ENCODE data around the gene ADAMTS12. TPM values are rescaled to one million over a fixed set of nuclear protein-coding genes. Genes with fewer than 3 reads are reported as not detected.

The ADAMTS12 gene
- polyA plus RNA-seq, 1 of the 3 experiments (the other 2 are of a cell fraction), result 2.5 TPM

- H3K79me2 ChIP-seq (ENCODE audit: insufficient read depth), result no peaks in the 10 kb centered on the region
- H3K27ac ChIP-seq (ENCODE audit: low read depth in 2 of 2, low read length in 1 of 2), result no peak overlapping the region
- TF ChIP-seq CHD2 (IDR thresholded peaks at IDR 0.05; ENCODE audit: low read length, partially characterized antibody), result no peak
- no peak for TF ChIP-seq EP300 (IDR thresholded peaks at IDR 0.05; ENCODE audit: borderline replicate concordance in 1 of 2, low read depth in 1 of 2, low read length in 1 of 2)
- TF ChIP-seq POLR2AphosphoS5 (IDR thresholded peaks at IDR 0.05; ENCODE audit: low read depth, low read length), result no peak
- TF ChIP-seq JUND (IDR thresholded peaks at IDR 0.05), result no peak
- no peak for TF ChIP-seq YY1 (IDR thresholded peaks at IDR 0.05; ENCODE audit: low read depth)
- TF ChIP-seq GABPA (IDR thresholded peaks at IDR 0.05; ENCODE audit: low read depth), result no peak
- no peak for TF ChIP-seq TAF1 (IDR thresholded peaks at IDR 0.05; ENCODE audit: borderline replicate concordance, low read depth, low read length)
- no peak for TF ChIP-seq SIN3A (IDR thresholded peaks at IDR 0.05; ENCODE audit: borderline replicate concordance, low read depth, low read length)
- TF ChIP-seq IRF3 (IDR thresholded peaks at IDR 0.05; ENCODE audit: low read depth, low read length), result no peak
- TF ChIP-seq, protein P1, sequence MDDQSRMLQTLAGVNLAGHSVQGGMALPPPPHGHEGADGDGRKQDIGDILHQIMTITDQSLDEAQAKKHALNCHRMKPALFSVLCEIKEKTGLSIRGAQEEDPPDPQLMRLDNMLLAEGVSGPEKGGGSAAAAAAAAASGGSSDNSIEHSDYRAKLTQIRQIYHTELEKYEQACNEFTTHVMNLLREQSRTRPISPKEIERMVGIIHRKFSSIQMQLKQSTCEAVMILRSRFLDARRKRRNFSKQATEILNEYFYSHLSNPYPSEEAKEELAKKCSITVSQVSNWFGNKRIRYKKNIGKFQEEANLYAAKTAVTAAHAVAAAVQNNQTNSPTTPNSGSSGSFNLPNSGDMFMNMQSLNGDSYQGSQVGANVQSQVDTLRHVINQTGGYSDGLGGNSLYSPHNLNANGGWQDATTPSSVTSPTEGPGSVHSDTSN (IDR thresholded peaks at IDR 0.05), result no peak
- TF ChIP-seq, protein P2, sequence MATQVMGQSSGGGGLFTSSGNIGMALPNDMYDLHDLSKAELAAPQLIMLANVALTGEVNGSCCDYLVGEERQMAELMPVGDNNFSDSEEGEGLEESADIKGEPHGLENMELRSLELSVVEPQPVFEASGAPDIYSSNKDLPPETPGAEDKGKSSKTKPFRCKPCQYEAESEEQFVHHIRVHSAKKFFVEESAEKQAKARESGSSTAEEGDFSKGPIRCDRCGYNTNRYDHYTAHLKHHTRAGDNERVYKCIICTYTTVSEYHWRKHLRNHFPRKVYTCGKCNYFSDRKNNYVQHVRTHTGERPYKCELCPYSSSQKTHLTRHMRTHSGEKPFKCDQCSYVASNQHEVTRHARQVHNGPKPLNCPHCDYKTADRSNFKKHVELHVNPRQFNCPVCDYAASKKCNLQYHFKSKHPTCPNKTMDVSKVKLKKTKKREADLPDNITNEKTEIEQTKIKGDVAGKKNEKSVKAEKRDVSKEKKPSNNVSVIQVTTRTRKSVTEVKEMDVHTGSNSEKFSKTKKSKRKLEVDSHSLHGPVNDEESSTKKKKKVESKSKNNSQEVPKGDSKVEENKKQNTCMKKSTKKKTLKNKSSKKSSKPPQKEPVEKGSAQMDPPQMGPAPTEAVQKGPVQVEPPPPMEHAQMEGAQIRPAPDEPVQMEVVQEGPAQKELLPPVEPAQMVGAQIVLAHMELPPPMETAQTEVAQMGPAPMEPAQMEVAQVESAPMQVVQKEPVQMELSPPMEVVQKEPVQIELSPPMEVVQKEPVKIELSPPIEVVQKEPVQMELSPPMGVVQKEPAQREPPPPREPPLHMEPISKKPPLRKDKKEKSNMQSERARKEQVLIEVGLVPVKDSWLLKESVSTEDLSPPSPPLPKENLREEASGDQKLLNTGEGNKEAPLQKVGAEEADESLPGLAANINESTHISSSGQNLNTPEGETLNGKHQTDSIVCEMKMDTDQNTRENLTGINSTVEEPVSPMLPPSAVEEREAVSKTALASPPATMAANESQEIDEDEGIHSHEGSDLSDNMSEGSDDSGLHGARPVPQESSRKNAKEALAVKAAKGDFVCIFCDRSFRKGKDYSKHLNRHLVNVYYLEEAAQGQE (IDR thresholded peaks at IDR 0.05; ENCODE audit: low read depth, low read length), result no peak
- no peak for TF ChIP-seq NRF1 (IDR thresholded peaks at IDR 0.05; ENCODE audit: low read depth, low read length)
- TF ChIP-seq RCOR1 (IDR thresholded peaks at IDR 0.05; ENCODE audit: low read length), result no peak
- TF ChIP-seq, protein P3, sequence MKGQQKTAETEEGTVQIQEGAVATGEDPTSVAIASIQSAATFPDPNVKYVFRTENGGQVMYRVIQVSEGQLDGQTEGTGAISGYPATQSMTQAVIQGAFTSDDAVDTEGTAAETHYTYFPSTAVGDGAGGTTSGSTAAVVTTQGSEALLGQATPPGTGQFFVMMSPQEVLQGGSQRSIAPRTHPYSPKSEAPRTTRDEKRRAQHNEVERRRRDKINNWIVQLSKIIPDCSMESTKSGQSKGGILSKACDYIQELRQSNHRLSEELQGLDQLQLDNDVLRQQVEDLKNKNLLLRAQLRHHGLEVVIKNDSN (IDR thresholded peaks at IDR 0.05; ENCODE audit: borderline replicate concordance, low read depth), result no peak
- no peaks in the 10 kb centered on the region for H3F3A ChIP-seq (replicated peaks; ENCODE audit: insufficient read depth)
- no peaks in the 10 kb centered on the region for H3K9me3 ChIP-seq
- POLR2A ChIA-PET, result no interaction called here
- H3K4me1 ChIP-seq (ENCODE audit: control insufficient read depth in 1 of 2, insufficient read depth in 2 of 2, low read depth in 1 of 2, low read length in 1 of 2), result no peaks in the 10 kb centered on the region
- no peak overlapping the region for H3K4me2 ChIP-seq
- H3K9me2 ChIP-seq, result no peaks in the 10 kb centered on the region
- H4K20me1 ChIP-seq (ENCODE audit: insufficient read depth), result no peaks in the 10 kb centered on the region
- no peak for DNase-seq
- no peaks in the 10 kb centered on the region for H3K36me3 ChIP-seq (replicated peaks in 1 of 2; ENCODE audit: control insufficient read depth in 1 of 2, insufficient read depth in 2 of 2, low read length in 1 of 2)
- no peak overlapping the region for H3K4me3 ChIP-seq (ENCODE audit: low read depth in 2 of 2, low read length in 1 of 2)
- H3K9ac ChIP-seq, result no peak overlapping the region
- H2AFZ ChIP-seq (ENCODE audit: low read depth), result no peak overlapping the region
- CTCF ChIA-PET, result no interaction called here
- H3K27me3 ChIP-seq (ENCODE audit: insufficient read depth), result no peaks in the 10 kb centered on the region
- 25% methylated on average over 1 of the region's 1 CpG for WGBS (ENCODE audit: low lambda C conversion rate)
Measured at GRCh38 chr5:33720176-33720575, 171.6 kb downstream of the ADAMTS12 start.

Data from SK-N-SH (cell line).